HG02943 (cell line): ENCODE results near the gene SLC9A5.

Source experiments
- ATAC-seq: cut with Tn5 transposase; IDR thresholded peaks from one replicate; pipeline ENCODE4 v1.9.1; 2021; ENCODE audit warnings: mild to moderate bottlenecking, low read depth, moderate library complexity; ENCODE audit not compliant: unreplicated experiment

Gene SLC9A5

GRCh38 chr16:67302076-67302475 lies 53.3 kb downstream of the SLC9A5 start:
- ATAC-seq, result no peak

GRCh38 chr16:67302970-67303369 lies 54.2 kb downstream of the SLC9A5 start:
- ATAC-seq, result no peak

GRCh38 chr16:67304020-67304419 lies 55.2 kb downstream of the SLC9A5 start:
- ATAC-seq, result no peak

- no peak for ATAC-seq
These were observed 56.7 kb downstream of the SLC9A5 start for GRCh38 chr16:67305216-67306071.

GRCh38 chr16:67310561-67310960 lies 61.8 kb downstream of the SLC9A5 start:
- ATAC-seq, result no peak

- ATAC-seq, result no peak
These were observed 63.1 kb downstream of the SLC9A5 start for GRCh38 chr16:67311607-67312488.

- no peak for ATAC-seq
These were observed 63.9 kb downstream of the SLC9A5 start for GRCh38 chr16:67312719-67313118.

- ATAC-seq, result no peak
These were observed 69.1 kb downstream of the SLC9A5 start for GRCh38 chr16:67317853-67318252.
